BE2C (cell line): ENCODE data around the gene PHACTR4. TPM values are rescaled to one million over a fixed set of nuclear protein-coding genes. Genes with fewer than 3 reads are reported as not detected.
"Not testable (repeated sequence)": the region's sequence is repeated elsewhere in the genome, so short reads cannot be mapped to it uniquely, and the experiment has no call there.

ENCODE experiments used
- DNase-seq: peaks from one replicate; pipeline ENCODE4 v3.0.0-alpha.2; 2020
- H3K27me3 ChIP-seq: fragments of 250-450 bp; sonication (Bioruptor Pico); 2 replicates; pipeline ENCODE4 v1.5.1; 2020; ENCODE audit warnings: mild to moderate bottlenecking
- H3K36me3 ChIP-seq: fragments of 250-450 bp; sonication (Bioruptor Pico); 2 replicates; pipeline ENCODE4 v1.5.1; 2020; ENCODE audit warnings: mild to moderate bottlenecking
- H3K4me1 ChIP-seq: fragments of 250-450 bp; sonication (Bioruptor Pico); 2 replicates; pipeline ENCODE4 v1.5.1; 2020
- H3K4me3 ChIP-seq: 2 replicates; pipeline ENCODE4 v1.5.1; 2011; ENCODE audit warnings: low read depth, low read length
- H3K9me3 ChIP-seq: fragments of 250-450 bp; sonication (Bioruptor Pico); 2 replicates; pipeline ENCODE4 v1.5.1; 2020
- CTCF ChIP-seq: IDR thresholded peaks from 2 replicates; pipeline ENCODE4 v1.5.1; 2012; ENCODE audit warnings: mild to moderate bottlenecking, low read depth, low read length
- polyA plus RNA-seq: library from polyadenylated mRNA; unstranded; fragments of >200 nt; gene quantifications from one replicate; pipeline ENCODE4 v1.2.1, GENCODE V29; 2012; ENCODE audit warnings: low read depth, missing spikeins; ENCODE audit not compliant: insufficient read length, insufficient read depth

The PHACTR4 gene
- polyA plus RNA-seq: 8.8 TPM

- peak within 1 kb of the TSS; percentile 77 for H3K4me3 ChIP-seq
- H3K27me3 ChIP-seq: no peaks in the 10 kb centered on the region
- no peak for TF ChIP-seq CTCF
- DNase-seq: peak; percentile 90
- H3K36me3 ChIP-seq: no peaks in the 10 kb centered on the region
- H3K9me3 ChIP-seq: no peaks in the 10 kb centered on the region
- H3K4me1 ChIP-seq: no peaks in the 10 kb centered on the region
Observed at GRCh38 chr1:28369371-28370238, at the start of gene PHACTR4. Gene PHACTR4 (plus strand): TSS chr1:28369740. CDS start chr1:28407448, 37,708 bp downstream.

GRCh38 chr1:28322194-28322593 lies 47.3 kb upstream of the PHACTR4 start:
- TF ChIP-seq CTCF: no peak
- DNase-seq: no peak
- Histone ChIP-seq H3K4me3 (no peak overlapping the region), H3K36me3 (no peaks in the 10 kb centered on the region), H3K4me1 (no peaks in the 10 kb centered on the region), H3K9me3 (no peaks in the 10 kb centered on the region), H3K27me3 (no peaks in the 10 kb centered on the region)

- H3K4me3 ChIP-seq: no peak overlapping the region
- no peaks in the 10 kb centered on the region for H3K9me3 ChIP-seq
- H3K27me3 ChIP-seq: no peaks in the 10 kb centered on the region
- DNase-seq: no peak
- no peaks in the 10 kb centered on the region for H3K4me1 ChIP-seq
- no peaks in the 10 kb centered on the region for H3K36me3 ChIP-seq
- no peak for TF ChIP-seq CTCF
Observed at GRCh38 chr1:28323720-28324119, 45.8 kb upstream of the PHACTR4 start.

- H3K9me3 ChIP-seq: no peaks in the 10 kb centered on the region
- H3K27me3 ChIP-seq: no peaks in the 10 kb centered on the region
- no peaks in the 10 kb centered on the region for H3K36me3 ChIP-seq
- no peaks in the 10 kb centered on the region for H3K4me1 ChIP-seq
- no peak for TF ChIP-seq CTCF
- DNase-seq: no peak
- no peak overlapping the region for H3K4me3 ChIP-seq
Observed at GRCh38 chr1:28326515-28326914, 43.0 kb upstream of the PHACTR4 start.

GRCh38 chr1:28326984-28327383 lies 42.6 kb upstream of the PHACTR4 start:
- DNase-seq: no peak
- Histone ChIP-seq H3K4me3 (no peak overlapping the region), H3K27me3 (no peaks in the 10 kb centered on the region), H3K4me1 (no peaks in the 10 kb centered on the region), H3K9me3 (no peaks in the 10 kb centered on the region), H3K36me3 (no peaks in the 10 kb centered on the region)
- TF ChIP-seq CTCF: no peak

GRCh38 chr1:28327431-28327830 lies 42.1 kb upstream of the PHACTR4 start:
- not testable (repeated sequence) for H3K4me3 ChIP-seq, H3K9me3 ChIP-seq, H3K4me1 ChIP-seq, H3K27me3 ChIP-seq, H3K36me3 ChIP-seq, DNase-seq
